Breast epithelium (tissue), 4 donors: ENCODE results near the gene FOXS1. TPM values are rescaled to one million over a fixed set of nuclear protein-coding genes. Genes with fewer than 3 reads are reported as not detected.
A peak's percentile ranks its signal among the peaks of the same experiment; 100 is the strongest.

Source experiments
- DNase-seq, 2 donors: peaks; one replicate each; pipeline ENCODE4 v3.0.0-alpha.2; 2019; ENCODE audit warnings: low spot score in 2 of 2
- H3K27ac ChIP-seq, 2 donors: fragments of 200-600 bp; sonication (generic) in 1 of 2; one replicate each; pipeline ENCODE4 v1.5.1; 2016 to 2019; ENCODE audit warnings: mild to moderate bottlenecking in 1 of 2
- H3K27me3 ChIP-seq, 2 donors: fragments of 200-600 bp; sonication (generic) in 1 of 2; one replicate each; pipeline versions ENCODE4 v1.5.1 to v1.6.0; 2017 to 2019; ENCODE audit warnings: control low read depth in 1 of 2, mild to moderate bottlenecking in 1 of 2
- H3K36me3 ChIP-seq: fragments of 200-600 bp; one replicate; pipeline ENCODE4 v1.5.1; 2019
- H3K4me1 ChIP-seq, 2 donors: fragments of 200-600 bp; sonication (generic); one replicate each; pipeline ENCODE4 v1.5.1; 2016 to 2019; ENCODE audit warnings: control low read depth in 1 of 2
- H3K4me3 ChIP-seq, 3 donors: fragments of 200-600 bp; sonication (generic); 1 replicate in 2 of 3; 2 replicates in 1 of 3; pipeline ENCODE4 v1.5.1; 2016 to 2019; ENCODE audit warnings: mild to moderate bottlenecking in 3 of 3, moderate library complexity in 2 of 3
- H3K9me3 ChIP-seq, 2 donors: fragments of 200-600 bp; sonication (generic) in 1 of 2; one replicate each; pipeline ENCODE4 v1.5.1; 2016 to 2019; ENCODE audit warnings: control low read depth in 1 of 2
- POLR2A ChIP-seq: fragments of 450-650 bp; IDR thresholded peaks from one replicate; pipeline ENCODE4 v1.6.1; 2016; ENCODE audit warnings: antibody characterized with exemption, mild to moderate bottlenecking, moderate library complexity
- POLR2AphosphoS5 ChIP-seq, 3 donors: sonication (generic); formaldehyde crosslinking; IDR thresholded peaks; one replicate each; pipeline ENCODE4 v1.6.1; 2017; ENCODE audit warnings: antibody characterized with exemption in 3 of 3
- intact Hi-C: fragments of 100-400 bp; cut with DNase I; formaldehyde crosslinking; loops from one replicate; pipeline ENCODE4 v1.15.1; 2023; ENCODE audit warnings: low total_unique reads
- total RNA-seq, 3 donors: library from RNA; depleted of rRNA; stranded (reverse); fragments of >200 nt; gene quantifications; one replicate each; pipeline ENCODE4 v1.1.0, GENCODE V29; 2016
- TF ChIP-seq, protein P1 (sequence below), 3 donors: fragments of 450-650 bp; IDR thresholded peaks; one replicate each; pipeline ENCODE4 v1.5.1; 2016 to 2017; ENCODE audit warnings: antibody characterized with exemption in 3 of 3, mild to moderate bottlenecking in 3 of 3, moderate library complexity in 3 of 3

FOXS1 gene
- under 1 TPM in 2 of 3 donors, not detected in 1; 0.44 to 0.98 TPM for total RNA-seq

DNA sequence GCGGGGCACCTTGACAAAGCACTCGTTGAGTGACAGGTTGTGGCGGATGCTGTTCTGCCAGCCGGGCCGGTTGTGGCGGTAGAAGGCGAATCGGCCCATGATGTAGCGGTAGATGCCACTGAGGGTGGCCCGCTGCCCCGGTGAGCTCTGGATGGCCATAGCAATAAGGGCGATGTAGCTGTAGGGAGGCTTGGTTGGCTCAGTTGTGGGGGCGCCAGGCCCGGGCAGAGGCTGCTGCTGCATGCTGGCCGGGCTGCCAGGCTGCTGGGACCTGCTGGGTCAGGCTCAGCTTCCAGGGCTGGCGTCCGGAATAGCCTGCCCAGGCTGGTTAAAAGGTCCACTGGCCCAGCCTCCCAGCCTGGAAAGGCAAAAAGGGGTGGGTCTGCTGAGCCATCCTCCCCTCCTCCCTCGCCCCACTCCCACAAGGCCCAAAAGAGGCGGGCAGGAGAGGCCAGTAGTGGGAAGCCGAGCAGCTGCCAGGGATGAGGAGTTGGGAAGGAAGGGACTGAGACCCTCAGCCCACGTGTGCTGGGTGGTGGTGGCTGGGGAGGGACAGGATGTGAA, at the start of gene FOXS1:
TSS of gene FOXS1 (minus strand) at position 305 of the 564 bp plus-strand sequence. CDS start at position 243, 62 bp downstream.
- Histone ChIP-seq H3K27ac (peak within 1 kb of the TSS in 1 of 2 donors; percentile 69), H3K4me1 (no peaks in the 10 kb centered on the region), H3K27me3 (peaks cover 0 to 18% of the 10 kb centered on the region in 2 donors), H3K9me3 (no peaks in the 10 kb centered on the region), H3K36me3 (no peaks in the 10 kb centered on the region), H3K4me3 (peak within 1 kb of the TSS; percentile 23 to 51 (median 30))
- DNase-seq, result peak in 1 of 2 donors; percentile 22
- intact Hi-C loops, result no loop called here
- TF ChIP-seq POLR2AphosphoS5 (IDR thresholded peaks at IDR 0.05), result no peak
- TF ChIP-seq, protein P1, sequence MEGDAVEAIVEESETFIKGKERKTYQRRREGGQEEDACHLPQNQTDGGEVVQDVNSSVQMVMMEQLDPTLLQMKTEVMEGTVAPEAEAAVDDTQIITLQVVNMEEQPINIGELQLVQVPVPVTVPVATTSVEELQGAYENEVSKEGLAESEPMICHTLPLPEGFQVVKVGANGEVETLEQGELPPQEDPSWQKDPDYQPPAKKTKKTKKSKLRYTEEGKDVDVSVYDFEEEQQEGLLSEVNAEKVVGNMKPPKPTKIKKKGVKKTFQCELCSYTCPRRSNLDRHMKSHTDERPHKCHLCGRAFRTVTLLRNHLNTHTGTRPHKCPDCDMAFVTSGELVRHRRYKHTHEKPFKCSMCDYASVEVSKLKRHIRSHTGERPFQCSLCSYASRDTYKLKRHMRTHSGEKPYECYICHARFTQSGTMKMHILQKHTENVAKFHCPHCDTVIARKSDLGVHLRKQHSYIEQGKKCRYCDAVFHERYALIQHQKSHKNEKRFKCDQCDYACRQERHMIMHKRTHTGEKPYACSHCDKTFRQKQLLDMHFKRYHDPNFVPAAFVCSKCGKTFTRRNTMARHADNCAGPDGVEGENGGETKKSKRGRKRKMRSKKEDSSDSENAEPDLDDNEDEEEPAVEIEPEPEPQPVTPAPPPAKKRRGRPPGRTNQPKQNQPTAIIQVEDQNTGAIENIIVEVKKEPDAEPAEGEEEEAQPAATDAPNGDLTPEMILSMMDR (IDR thresholded peaks at IDR 0.05), result no peak
- no peak for TF ChIP-seq POLR2A

DNA sequence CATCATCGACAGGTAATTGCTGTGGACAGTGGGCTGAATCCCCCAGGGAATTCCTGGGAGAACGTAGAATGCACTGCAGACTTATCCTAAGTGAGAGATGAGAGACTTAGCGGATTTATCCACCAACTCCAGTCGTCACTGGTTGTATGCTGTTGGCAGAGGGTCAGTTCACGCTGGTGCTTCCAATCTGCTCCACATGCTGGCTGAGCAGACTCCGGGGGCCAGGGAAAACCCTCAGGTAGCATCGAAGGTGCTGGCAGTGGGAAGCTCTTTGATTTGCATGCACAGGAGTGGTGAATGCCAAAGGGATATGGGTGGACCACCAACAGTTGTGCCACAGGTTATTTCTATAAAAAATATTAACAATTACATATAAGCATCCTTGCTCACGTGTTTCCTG, 45.2 kb upstream of the FOXS1 start:
- H3K27ac ChIP-seq, result no peak overlapping the region
- H3K4me3 ChIP-seq, result no peak overlapping the region
- H3K27me3 ChIP-seq, result no peaks in the 10 kb centered on the region
- no peaks in the 10 kb centered on the region for H3K36me3 ChIP-seq
- H3K9me3 ChIP-seq, result no peaks in the 10 kb centered on the region
- TF ChIP-seq POLR2A (no peak), POLR2AphosphoS5 (IDR thresholded peaks at IDR 0.05) (no peak)
- TF ChIP-seq, protein P1 (IDR thresholded peaks at IDR 0.05), result no peak
- DNase-seq, result no peak
- intact Hi-C loops, result no loop called here
- H3K4me1 ChIP-seq, result no peaks in the 10 kb centered on the region

DNA sequence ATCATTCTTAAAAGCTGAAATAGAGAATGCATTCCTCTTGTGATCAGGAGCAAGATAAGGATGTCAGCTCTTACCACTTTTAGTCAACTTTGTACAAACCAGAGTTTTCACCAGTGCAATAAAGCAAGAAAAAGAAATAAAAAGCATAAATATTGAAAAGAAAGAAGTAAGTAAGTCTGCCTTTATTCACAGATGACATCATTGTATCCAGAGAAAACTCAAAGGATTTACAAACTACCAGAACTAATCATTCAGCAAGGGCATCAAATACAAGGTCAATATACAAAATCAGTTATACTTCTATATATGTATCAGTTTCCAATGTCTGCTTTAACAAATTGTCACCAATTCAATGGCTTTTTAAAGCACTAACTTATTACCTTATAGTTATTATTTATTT, 38.4 kb upstream of the FOXS1 start:
- H3K4me1 ChIP-seq, result no peaks in the 10 kb centered on the region
- no peak overlapping the region for H3K4me3 ChIP-seq
- intact Hi-C loops, result no loop called here
- no peak overlapping the region for H3K27ac ChIP-seq
- no peak for DNase-seq
- no peak for TF ChIP-seq POLR2A
- TF ChIP-seq, protein P1 (IDR thresholded peaks at IDR 0.05), result no peak
- no peak for TF ChIP-seq POLR2AphosphoS5 (IDR thresholded peaks at IDR 0.05)
- H3K36me3 ChIP-seq, result no peaks in the 10 kb centered on the region
- no peaks in the 10 kb centered on the region for H3K27me3 ChIP-seq
- no peaks in the 10 kb centered on the region for H3K9me3 ChIP-seq

DNA sequence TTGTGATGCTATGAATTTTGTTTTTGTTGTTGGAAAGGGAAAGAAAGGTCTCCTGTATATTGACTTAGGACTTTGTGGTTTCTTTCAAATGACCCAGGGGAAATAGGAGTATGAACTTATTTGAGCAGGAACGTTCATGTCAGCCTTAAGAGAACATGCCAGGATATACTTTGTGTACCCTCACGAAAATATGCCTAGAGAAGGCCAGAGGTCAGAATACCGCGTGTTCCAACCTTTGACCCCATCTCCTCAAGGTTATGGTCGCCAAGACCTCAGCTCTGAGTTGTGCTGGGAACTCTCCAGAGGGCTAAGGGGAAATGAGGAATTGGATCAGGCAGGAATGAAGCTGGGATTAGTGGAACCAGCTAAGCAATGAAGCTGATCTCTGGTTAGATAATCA, 36.5 kb upstream of the FOXS1 start:
- H3K4me3 ChIP-seq, result no peak overlapping the region
- intact Hi-C loops, result no loop called here

More for the DNA sequence above, 36.5 kb upstream of the FOXS1 start:
- no peak for TF ChIP-seq POLR2AphosphoS5 (IDR thresholded peaks at IDR 0.05)
- TF ChIP-seq, protein P1 (IDR thresholded peaks at IDR 0.05), result no peak
- H3K9me3 ChIP-seq, result no peaks in the 10 kb centered on the region
- no peaks in the 10 kb centered on the region for H3K27me3 ChIP-seq
- DNase-seq, result no peak
- H3K36me3 ChIP-seq, result no peaks in the 10 kb centered on the region
- H3K27ac ChIP-seq, result no peak overlapping the region
- H3K4me1 ChIP-seq, result no peaks in the 10 kb centered on the region
